Neural progenitor cell (in vitro differentiated cells): ENCODE measurements around the gene NXNL2. TPM values are rescaled to one million over a fixed set of nuclear protein-coding genes. Genes with fewer than 3 reads are reported as not detected.

Experiments used
- DNase-seq: peaks from one replicate; pipeline ENCODE4 v3.0.0-alpha.2; 2016; ENCODE audit warnings: low spot score
- H2AFZ ChIP-seq: fragments of 200-600 bp; sonication (generic); replicated peaks from 2 replicates; pipeline ENCODE4 v1.6.1; 2016; ENCODE audit warnings: antibody characterized with exemption
- H3F3A ChIP-seq: fragments of 200-600 bp; sonication (generic); 2 replicates; pipeline ENCODE4 v1.6.1; 2016; ENCODE audit warnings: antibody characterized with exemption, low read depth
- H3K27ac ChIP-seq: fragments of 200-600 bp; sonication (generic); 2 replicates; pipeline ENCODE4 v1.5.1; 2016; ENCODE audit warnings: mild to moderate bottlenecking
- H3K27me3 ChIP-seq: fragments of 200-600 bp; sonication (generic); 2 replicates; pipeline ENCODE4 v1.6.1; 2016; ENCODE audit warnings: mild to moderate bottlenecking, moderate library complexity
- H3K36me3 ChIP-seq: fragments of 200-600 bp; sonication (generic); 2 replicates; pipeline ENCODE4 v1.5.1; 2016
- H3K4me1 ChIP-seq: fragments of 200-600 bp; sonication (generic); 2 replicates; pipeline ENCODE4 v1.6.1; 2016; ENCODE audit warnings: mixed run types
- H3K4me2 ChIP-seq: fragments of 200-600 bp; sonication (generic); 2 replicates; pipeline ENCODE4 v1.6.1; 2016
- H3K4me3 ChIP-seq: fragments of 200-600 bp; sonication (generic); 2 replicates; pipeline ENCODE4 v1.5.1; 2016
- H3K79me2 ChIP-seq: fragments of 200-600 bp; sonication (generic); 2 replicates; pipeline ENCODE4 v1.6.1; 2016; ENCODE audit warnings: low read depth
- H3K9ac ChIP-seq: fragments of 200-600 bp; sonication (generic); 2 replicates; pipeline ENCODE4 v1.6.1; 2016
- H3K9me3 ChIP-seq: fragments of 200-600 bp; sonication (generic); 2 replicates; pipeline ENCODE4 v1.5.1; 2016; ENCODE audit warnings: low read depth
- H4K20me1 ChIP-seq: fragments of 200-600 bp; sonication (generic); 2 replicates; pipeline ENCODE4 v1.6.1; 2016; ENCODE audit warnings: low read depth
- H3K27ac Mint-ChIP-seq: 3 replicates; pipeline ENCODE4 v1.8.0; 2021; ENCODE audit warnings: mixed read lengths
- H3K27me3 Mint-ChIP-seq: 2 replicates; pipeline ENCODE4 v1.8.0; 2022; ENCODE audit warnings: low read depth, mild to moderate bottlenecking, inconsistent platforms, moderate library complexity, mixed read lengths; ENCODE audit not compliant: insufficient read depth
- H3K36me3 Mint-ChIP-seq: 3 replicates; pipeline ENCODE4 v1.8.0; 2021; ENCODE audit warnings: mixed read lengths
- H3K4me1 Mint-ChIP-seq: 3 replicates; pipeline ENCODE4 v1.8.0; 2021; ENCODE audit warnings: mixed read lengths
- H3K4me3 Mint-ChIP-seq: 3 replicates; pipeline ENCODE4 v1.8.0; 2021; ENCODE audit warnings: mild to moderate bottlenecking, moderate library complexity, mixed read lengths
- H3K9me3 Mint-ChIP-seq: 3 replicates; pipeline ENCODE4 v1.8.0; 2020; ENCODE audit warnings: mixed read lengths
- CTCF ChIP-seq: fragments of 200-600 bp; sonication (generic); IDR thresholded peaks from 2 replicates; pipeline ENCODE4 v1.5.1; 2017; ENCODE audit warnings: antibody characterized with exemption, mild to moderate bottlenecking
- EZH2 ChIP-seq: fragments of 200-600 bp; sonication (generic); IDR thresholded peaks from 2 replicates; pipeline ENCODE4 v1.6.1; 2017; ENCODE audit warnings: antibody characterized with exemption, mild to moderate bottlenecking, moderate library complexity
- EZH2phosphoT487 ChIP-seq: fragments of 200-600 bp; sonication (generic); IDR thresholded peaks from 2 replicates; pipeline ENCODE4 v1.6.1; 2017; ENCODE audit warnings: antibody characterized with exemption
- total RNA-seq: library from RNA; depleted of rRNA; stranded (reverse); fragments of >200 nt; gene quantifications from 2 replicates; pipeline ENCODE4 v1.2.3, GENCODE V29; 2015; ENCODE audit warnings: low replicate concordance

Gene NXNL2
- total RNA-seq, 1 donor from 2014 or later: 0.32 TPM

- no peak overlapping the region for H3K27ac ChIP-seq
- H3K4me1 ChIP-seq: peaks cover 5% of the 10 kb centered on the region
- DNase-seq: no peak
- no peaks in the 10 kb centered on the region for H4K20me1 ChIP-seq
- Mint-ChIP-seq H3K9me3 (no peaks in the 10 kb centered on the region), H3K4me3 (no peak overlapping the region), H3K36me3 (no peaks in the 10 kb centered on the region), H3K27ac (peak overlapping the region; percentile 57), H3K4me1 (peaks cover 25% of the 10 kb centered on the region), H3K27me3 (peaks cover 13% of the 10 kb centered on the region)
- no peak overlapping the region for H2AFZ ChIP-seq
- H3K9me3 ChIP-seq: no peaks in the 10 kb centered on the region
- H3F3A ChIP-seq: no peaks in the 10 kb centered on the region
- no peaks in the 10 kb centered on the region for H3K79me2 ChIP-seq
- no peak overlapping the region for H3K9ac ChIP-seq
- no peaks in the 10 kb centered on the region for H3K36me3 ChIP-seq
- H3K27me3 ChIP-seq: peaks cover 37% of the 10 kb centered on the region
- no peak overlapping the region for H3K4me2 ChIP-seq
- TF ChIP-seq EZH2 (no peak), CTCF (no peak), EZH2phosphoT487 (no peak)
- no peak overlapping the region for H3K4me3 ChIP-seq
Measured at GRCh38 chr9:88540251-88540763, 5.3 kb downstream of the NXNL2 start.

- H3K27ac ChIP-seq: no peak overlapping the region
- H3K4me1 Mint-ChIP-seq: peaks cover 3% of the 10 kb centered on the region
- H3K4me3 ChIP-seq: no peak overlapping the region
- peaks cover 4% of the 10 kb centered on the region for H3K27me3 Mint-ChIP-seq
- H3K27me3 ChIP-seq: peaks cover 10% of the 10 kb centered on the region
- H3K36me3 Mint-ChIP-seq: no peaks in the 10 kb centered on the region
- no peaks in the 10 kb centered on the region for H3K9me3 ChIP-seq
- no peak overlapping the region for H3K4me3 Mint-ChIP-seq
- TF ChIP-seq EZH2: no peak
- no peak for TF ChIP-seq EZH2phosphoT487
- no peak for TF ChIP-seq CTCF
- H2AFZ ChIP-seq: no peak overlapping the region
- H3K9ac ChIP-seq: no peak overlapping the region
- no peak overlapping the region for H3K27ac Mint-ChIP-seq
- H4K20me1 ChIP-seq: no peaks in the 10 kb centered on the region
- no peak overlapping the region for H3K4me2 ChIP-seq
- no peaks in the 10 kb centered on the region for H3K36me3 ChIP-seq
- no peaks in the 10 kb centered on the region for H3F3A ChIP-seq
- peaks cover 7% of the 10 kb centered on the region for H3K9me3 Mint-ChIP-seq
- no peak for DNase-seq
- no peaks in the 10 kb centered on the region for H3K4me1 ChIP-seq
- H3K79me2 ChIP-seq: no peaks in the 10 kb centered on the region
Measured at GRCh38 chr9:88544245-88544644, 9.3 kb downstream of the NXNL2 start.

GRCh38 chr9:88551546-88552137, 16.7 kb downstream of the NXNL2 start:
- Histone ChIP-seq H2AFZ (no peak overlapping the region), H3K4me2 (peak overlapping the region; percentile 5)
- H3K27ac Mint-ChIP-seq: no peak overlapping the region

More at GRCh38 chr9:88551546-88552137, 16.7 kb downstream of the NXNL2 start:
- peak; percentile 39 for DNase-seq
- no peak overlapping the region for H3K4me3 ChIP-seq
- peaks cover 14% of the 10 kb centered on the region for H3F3A ChIP-seq
- no peak overlapping the region for H3K4me3 Mint-ChIP-seq
- TF ChIP-seq EZH2phosphoT487: peak; percentile 48
- TF ChIP-seq CTCF: no peak
- TF ChIP-seq EZH2: no peak
- peaks cover 4% of the 10 kb centered on the region for H4K20me1 ChIP-seq
- peaks cover 11% of the 10 kb centered on the region for H3K4me1 Mint-ChIP-seq
- H3K27me3 Mint-ChIP-seq: peaks cover 4% of the 10 kb centered on the region
- H3K27ac ChIP-seq: no peak overlapping the region
- H3K9me3 Mint-ChIP-seq: peaks cover 7% of the 10 kb centered on the region
- H3K9ac ChIP-seq: no peak overlapping the region
- H3K4me1 ChIP-seq: peaks cover 18% of the 10 kb centered on the region
- H3K36me3 ChIP-seq: no peaks in the 10 kb centered on the region
- peaks cover 83% of the 10 kb centered on the region for H3K27me3 ChIP-seq
- no peaks in the 10 kb centered on the region for H3K9me3 ChIP-seq
- H3K79me2 ChIP-seq: no peaks in the 10 kb centered on the region
- no peaks in the 10 kb centered on the region for H3K36me3 Mint-ChIP-seq
